AG08396 (cell line): ENCODE measurements around the gene GEMIN8.

Experiments used
- DNase-seq: peaks from one replicate; pipeline ENCODE4 v3.0.0; 2012; ENCODE audit warnings: low spot score, mixed read lengths

Gene GEMIN8

DNA sequence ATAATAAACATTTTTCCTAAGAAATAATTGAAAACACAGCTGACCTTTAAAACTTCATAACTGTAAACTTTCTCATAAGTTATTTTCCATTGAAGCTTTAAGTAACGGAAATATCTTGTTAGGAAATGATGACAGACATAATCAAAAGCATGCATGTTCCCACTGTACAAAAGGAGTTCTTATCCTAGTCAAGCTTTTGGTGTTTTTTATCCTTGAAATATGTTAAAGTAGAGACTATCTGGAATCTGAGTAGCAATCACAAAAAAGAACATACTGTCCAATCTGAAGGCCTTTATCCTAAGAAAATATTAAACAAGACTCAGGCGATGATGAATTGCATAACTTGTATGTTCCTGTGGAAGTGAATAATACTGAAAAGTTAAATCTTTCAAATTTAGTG, 14.4 kb downstream of the GEMIN8 start:
- DNase-seq = no peak

DNA sequence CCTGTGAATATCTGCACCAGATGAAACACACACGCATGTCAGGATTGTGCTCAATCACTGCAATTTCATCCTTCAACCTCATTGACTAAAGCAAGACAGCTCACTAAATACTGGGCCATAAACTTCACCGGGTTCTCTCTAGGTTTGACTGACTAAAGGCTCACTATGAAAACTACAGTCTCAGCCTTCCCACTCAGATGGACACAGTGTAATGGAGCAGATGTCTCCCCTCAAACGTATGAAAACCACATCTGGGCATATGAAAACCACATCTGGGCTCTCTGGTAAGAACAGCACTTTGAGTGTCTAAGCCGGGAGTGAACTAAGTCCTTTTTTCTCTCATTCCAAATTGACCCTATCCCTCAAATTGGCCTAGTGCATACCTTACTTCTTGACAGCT, 15.2 kb downstream of the GEMIN8 start:
- DNase-seq = no peak

DNA sequence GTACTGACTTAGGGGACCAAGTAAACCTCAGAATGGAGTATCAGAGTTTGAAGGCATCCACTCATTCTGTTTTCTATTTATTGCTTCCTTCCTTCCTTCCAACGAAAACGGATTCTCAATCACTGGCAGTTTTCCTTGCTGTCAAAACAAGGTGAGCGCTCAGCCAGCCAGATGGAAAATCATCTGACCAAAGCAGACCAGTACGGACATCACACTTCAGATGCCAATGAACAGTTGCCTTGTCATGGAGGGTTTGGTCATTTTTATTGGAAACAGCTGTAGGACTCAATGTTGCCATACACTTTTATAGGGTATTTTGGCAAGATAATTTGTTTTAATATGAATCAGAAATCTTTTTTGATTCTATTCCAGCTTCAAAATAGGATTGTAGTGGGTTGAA, 16.6 kb downstream of the GEMIN8 start:
- no peak for DNase-seq

DNA sequence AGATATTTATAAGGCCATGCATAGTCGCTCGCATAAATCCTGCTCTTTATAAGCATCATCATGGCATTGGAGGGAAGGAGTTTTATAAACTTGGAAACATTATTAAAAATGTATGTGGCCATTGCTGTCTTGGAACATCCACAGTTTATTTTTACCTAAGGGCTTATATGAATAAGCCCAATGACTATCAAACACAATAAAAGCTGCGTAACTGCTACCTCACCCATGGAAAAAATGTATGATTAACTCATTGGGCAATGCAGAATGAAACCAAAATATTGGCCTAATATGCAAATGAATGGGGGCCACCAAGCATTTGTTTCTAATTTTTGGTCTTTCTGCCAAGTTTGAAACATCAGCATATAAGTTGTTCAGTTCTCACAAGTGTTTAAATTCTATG, 19.1 kb downstream of the GEMIN8 start:
- DNase-seq = no peak

DNA sequence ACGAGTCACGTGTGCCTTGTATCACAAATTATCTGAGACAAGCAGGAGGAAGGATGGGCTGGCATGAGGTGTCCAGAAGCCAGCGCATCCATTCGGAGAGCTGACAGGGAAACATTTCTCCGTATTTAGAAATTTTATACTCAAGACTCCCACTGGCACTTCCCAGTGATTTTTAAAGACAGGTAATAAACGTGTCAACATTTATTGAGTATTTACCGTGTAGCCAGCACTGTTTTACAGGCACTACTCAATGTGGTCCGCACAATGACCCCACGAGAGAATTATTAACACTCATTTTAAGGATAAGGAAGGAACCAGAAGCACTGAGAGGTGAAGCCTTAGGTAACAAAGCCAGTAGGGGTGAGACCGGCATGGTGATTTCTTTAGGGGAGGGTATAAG, 23.2 kb downstream of the GEMIN8 start:
- DNase-seq = no peak

DNA sequence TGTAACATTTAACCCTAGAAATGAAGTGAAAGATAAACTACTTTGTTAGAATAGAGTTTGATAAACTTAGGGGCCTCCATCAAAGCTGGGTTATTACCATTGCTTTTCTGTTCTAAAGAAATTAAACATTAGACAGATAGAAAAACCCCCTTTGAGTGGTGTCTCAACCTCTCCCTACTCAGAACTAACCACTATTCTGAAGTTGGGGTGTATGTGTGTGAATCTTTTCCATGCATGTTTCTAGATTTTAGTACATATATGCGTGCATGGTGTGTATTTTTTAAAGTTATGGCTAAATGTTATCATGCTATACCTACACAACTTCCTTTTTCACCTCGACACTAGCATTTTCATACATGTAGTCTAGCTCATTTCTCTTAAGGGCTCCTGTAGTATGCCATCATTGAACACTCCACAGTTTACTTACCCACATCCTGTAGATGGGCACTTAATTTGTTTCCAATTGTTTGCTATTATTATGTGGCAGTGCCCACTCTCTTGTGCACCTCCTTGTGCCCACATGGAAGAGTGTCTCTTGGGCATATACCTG, 25.7 kb downstream of the GEMIN8 start:
- DNase-seq = no peak

DNA sequence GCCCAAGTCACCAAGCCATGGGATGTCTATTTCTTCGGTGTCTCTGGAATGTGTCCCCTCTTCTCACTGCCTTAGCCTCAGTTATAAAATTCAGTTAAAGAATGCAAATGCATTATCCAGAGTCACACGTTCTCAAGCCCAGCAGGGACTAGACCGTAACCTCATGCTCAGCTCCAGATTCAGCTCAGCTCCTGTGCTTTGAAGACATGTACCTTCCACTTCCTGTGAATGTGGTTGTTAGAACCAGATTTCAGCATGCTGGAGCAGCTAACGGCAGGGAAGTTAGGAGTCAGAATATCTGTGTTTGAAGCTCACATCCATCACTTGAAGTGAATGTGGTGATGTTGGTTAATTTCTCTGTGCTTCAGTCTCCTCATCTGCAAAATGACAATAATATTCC, 26.7 kb downstream of the GEMIN8 start:
- DNase-seq = no peak

DNA sequence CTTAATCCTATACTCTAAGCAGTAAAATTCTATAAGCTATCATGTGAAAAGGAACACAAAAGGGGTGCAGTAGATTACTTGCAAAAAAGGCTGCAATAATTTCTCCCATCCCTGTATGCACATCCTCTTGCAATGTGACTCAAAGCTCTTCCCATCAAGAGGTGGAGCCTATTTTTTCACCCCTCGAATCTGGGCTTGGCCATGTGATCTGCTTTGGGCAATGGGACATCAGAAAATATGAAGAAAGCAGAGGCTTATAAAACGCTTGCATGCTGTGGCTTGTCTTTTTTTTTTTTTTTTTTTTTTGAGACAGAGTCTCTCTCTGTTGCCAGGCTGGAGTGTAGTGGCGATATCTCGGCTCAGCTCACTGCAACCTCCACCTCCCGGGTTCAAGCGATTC, 33.0 kb downstream of the GEMIN8 start:
- DNase-seq = no peak

DNA sequence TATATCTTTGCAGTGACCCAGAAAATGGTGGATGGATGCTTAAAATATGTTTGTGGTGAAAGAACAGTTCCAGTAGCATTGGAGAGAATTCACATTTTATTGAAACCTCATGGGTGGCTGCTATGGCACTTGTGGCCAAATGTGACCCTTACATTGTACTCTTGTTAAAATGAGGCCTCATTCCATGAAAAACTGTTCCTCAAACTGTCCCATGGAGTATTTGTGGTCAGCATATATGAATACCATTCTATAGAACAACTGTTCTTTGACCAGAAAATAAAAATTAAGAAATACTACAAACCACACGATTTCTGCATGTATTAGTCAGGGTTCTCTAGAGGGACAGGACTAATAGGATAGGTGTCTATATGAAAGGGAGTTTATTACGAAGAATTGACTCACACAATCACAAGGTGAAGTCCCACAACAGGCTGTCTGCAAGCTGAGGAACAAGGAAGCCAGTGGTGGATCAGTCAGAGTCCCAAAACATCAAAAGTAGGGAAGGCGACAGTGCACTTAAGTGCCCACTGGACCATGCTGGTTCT, 35.1 kb downstream of the GEMIN8 start:
- no peak for DNase-seq

DNA sequence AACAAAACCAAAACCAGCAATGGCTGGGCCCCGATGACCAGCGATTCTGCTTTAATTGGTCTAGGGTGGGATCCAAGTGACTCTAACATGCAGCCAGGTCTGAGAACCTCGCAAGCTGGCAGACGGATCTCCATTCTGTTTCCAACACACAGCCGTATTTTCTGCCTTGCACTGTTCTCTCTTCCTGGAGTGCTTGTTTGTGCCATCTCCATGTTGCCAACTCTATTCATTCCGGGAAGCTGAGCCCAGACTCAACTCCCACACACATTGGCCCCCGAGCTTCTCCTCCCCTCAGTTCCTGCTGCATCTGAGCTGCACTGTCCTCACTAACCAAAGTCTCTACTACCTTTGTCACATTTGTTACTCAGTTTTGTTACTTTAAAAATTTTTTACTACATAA, 35.6 kb downstream of the GEMIN8 start:
- no peak for DNase-seq

DNA sequence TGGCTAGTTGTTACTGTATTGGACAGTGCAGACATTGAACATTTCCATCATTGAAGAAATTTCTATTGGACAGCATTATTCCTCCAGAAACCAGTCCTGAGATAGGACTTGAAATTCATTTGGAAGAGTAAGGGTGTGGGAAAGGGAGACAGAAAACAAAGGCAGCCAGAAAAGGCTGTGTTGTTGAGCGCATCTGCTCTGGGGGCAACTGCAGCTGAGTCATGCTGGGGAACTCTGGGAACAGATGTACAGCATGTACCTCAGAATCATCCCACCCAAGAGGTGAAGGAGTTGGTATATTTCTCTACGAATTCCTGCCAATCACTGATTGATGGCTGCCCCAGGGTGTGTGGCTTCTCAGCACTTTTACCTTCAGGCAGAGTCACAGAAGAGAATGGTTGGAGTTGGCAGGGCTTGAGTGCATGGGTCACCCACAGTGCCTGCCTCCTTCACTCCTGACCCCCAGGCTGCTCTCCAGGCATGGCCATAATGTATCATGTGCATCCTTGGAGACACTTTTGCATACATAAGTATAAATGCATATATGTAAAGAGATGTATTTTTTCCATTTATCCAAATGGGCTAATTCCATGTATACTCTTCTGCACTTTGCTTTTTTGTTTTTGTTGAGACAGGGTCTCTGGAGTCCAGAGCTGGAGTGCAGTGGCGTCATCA, 39.4 kb downstream of the GEMIN8 start:
- no peak for DNase-seq

DNA sequence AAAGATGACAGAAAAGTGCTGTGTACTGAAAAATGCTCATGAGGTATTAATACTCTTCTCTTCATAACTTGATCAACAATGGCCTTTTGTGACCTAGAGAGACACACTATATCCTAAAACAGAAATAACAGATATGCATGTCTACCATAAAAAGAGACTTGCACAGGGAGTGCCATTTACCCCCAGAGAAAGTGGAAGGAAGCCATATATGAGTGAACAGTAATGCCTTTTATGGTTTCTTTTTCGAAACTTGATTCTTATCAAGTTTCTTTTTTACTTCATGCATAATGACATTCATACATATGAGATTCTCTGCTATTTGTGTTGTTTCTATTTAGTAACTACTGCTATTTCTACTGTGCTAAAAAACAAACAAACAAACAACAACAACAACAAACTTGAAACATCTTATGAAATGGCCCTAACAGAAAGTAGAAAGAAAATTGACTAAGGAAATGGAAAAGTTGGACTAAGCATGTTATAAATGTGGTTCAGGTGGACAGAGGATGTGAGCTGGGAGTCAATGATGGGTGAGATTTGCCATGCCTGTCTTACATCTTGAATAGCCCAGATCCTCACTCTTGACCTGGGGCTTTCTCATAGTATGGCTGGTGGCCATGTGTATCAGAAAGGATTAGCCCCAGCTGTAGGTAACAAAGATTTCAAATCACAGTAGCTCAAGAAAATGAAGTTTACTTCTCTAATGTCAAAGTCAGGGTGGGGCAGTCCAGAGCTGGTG, 43.8 kb downstream of the GEMIN8 start:
- DNase-seq = no peak

DNA sequence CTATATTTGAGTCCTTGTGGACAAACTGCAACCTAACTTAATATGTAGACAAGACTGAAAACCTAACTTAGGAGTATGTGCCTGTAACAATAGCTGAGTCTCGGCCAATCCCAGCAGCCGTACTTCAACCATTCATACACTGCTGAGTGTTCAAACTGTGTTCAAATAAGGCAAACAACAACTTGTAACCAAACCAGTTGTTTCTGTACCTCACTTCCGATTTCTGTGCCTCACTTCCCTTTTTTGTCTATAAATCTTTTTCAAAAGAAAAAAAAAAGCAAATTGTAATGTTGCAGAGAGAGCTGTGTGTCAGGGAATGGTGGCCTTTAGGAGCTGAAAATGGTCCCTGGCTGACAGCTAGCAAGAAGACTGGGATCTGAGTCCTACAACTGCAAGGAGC, 46.0 kb downstream of the GEMIN8 start:
- DNase-seq = no peak

DNA sequence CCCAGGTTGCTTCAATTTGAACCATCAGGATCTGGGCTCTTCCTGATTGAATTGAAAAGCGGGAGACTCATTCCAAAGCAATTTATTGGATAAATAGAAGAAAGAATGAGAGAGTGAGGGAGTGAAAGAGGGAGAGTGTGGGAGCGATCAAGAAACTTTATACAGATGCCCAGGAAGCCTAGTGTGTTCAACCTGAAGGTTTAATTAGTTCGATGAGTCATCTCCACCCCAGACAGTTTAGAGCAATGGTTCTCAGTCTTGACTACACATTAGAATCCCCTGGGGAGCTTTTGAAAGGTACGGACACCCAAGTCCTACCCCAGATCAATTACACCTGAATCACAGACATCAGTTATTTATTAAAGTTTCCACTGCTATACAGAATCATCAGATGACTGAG, 61.5 kb downstream of the GEMIN8 start:
- DNase-seq = no peak

DNA sequence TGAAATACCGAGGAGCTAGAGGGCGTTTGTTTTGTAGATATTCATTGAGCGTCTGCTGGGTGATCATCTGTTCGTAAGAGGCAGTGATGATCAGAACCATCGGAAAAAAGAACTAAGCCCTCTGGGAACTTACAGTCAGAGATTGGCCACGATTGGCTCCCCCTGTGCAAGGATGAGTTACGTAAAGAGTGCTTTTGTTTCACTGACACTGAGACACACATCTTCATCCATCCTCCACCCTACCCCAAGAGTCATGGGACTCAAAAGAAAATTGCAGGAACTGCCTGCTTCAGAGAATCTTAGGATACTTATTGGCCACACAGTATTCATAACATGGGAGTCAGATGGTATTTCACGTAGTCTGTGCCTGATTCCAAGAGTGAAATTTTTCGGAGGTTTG, 62.1 kb downstream of the GEMIN8 start:
- no peak for DNase-seq

DNA sequence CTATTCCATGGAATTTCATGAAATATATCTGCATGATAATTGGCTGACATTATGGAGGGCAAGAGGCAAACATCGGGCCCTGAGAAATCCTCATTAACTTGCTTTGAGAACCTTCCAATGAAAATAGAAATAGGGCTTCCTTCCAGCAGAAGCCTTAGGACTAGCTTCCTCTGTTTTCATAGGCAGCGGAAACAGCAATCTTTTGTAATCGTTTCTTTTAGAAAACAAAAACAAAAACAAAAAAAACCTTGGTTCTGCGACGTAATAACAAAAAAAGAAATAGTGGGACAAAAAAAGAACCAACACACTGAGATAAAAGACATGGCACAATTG, 62.9 kb downstream of the GEMIN8 start:
- no peak for DNase-seq

DNA sequence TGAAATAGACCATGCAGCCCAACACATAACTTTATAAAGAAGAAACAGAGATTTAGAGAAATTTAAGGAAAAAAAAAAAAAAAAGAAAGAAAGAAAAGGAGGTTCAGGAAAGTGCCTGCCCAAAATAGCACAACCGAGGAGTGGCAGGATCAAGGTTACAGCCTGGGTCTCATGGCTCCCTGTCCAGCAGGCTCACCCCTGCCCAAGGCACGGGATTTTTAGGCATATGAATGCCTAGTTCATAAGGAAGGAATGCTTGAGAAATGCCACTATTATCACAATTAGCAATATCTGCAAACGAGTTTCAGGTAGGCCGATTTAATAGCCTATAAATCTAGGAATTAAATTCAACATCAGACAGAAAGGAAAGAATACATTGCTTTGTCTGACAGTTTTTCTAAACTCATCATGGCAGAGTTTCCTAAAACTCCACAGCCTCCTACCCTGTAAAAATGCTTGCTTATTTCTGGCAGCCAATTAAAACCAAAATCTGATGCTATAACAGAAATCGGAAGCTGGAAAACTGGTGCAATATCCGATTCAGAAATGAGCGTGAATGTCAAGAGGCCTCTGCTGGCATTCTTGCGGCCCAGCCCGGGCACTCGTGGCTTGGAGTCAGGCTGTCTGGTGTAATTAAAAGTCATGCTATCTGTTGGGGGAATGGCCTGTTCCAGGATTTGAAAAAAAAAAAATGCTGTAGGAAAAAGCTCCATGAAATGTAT, 63.5 kb downstream of the GEMIN8 start:
- no peak for DNase-seq

DNA sequence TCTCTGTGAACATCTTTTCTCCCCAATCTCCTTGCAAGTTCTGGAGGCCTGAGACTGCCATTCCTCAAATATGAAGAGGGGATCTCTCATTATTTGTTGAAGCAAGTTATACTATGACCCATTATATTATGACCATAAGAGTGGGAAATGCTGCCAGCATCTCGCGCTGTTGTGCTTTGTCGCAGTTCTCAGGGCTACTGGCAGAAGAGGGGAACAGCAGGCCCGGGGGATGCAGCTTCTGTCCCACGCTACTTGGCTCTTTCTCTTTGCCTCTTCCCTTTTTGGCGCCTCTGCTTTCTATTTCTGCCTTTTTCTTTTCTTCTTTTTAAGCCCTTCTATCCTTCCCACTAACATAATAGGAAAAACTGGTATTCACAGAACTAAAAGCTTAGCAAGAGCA, 64.2 kb downstream of the GEMIN8 start:
- no peak for DNase-seq

DNA sequence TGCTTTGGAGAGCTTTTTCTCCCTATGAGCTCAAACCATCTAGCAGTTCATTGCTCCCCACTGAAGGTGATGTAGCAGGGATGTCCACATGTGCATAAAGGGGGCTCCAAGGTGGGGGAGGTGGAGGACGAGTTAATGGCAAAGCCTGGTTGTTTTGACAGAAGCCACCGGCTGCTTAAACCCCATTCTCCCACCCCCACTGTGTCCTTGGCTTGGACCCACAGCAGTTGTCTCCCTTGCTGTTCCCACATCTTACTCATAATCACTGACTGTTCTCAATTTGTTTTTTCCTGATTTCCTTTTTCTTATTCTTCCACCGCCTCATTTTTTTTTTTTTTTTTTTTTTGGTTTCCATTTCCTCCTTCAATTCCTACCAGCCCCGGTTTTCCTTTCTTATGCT, 72.7 kb downstream of the GEMIN8 start:
- no peak for DNase-seq
